ENCODE data around the gene SSNA1. TPM values are rescaled to one million over a fixed set of nuclear protein-coding genes. Genes with fewer than 3 reads are reported as not detected.
A peak's percentile ranks its signal among the peaks of the same experiment; 100 is the strongest.

SSNA1 gene
- total RNA-seq, 1 experiment from 2014 or later: 73.0 TPM

DNA sequence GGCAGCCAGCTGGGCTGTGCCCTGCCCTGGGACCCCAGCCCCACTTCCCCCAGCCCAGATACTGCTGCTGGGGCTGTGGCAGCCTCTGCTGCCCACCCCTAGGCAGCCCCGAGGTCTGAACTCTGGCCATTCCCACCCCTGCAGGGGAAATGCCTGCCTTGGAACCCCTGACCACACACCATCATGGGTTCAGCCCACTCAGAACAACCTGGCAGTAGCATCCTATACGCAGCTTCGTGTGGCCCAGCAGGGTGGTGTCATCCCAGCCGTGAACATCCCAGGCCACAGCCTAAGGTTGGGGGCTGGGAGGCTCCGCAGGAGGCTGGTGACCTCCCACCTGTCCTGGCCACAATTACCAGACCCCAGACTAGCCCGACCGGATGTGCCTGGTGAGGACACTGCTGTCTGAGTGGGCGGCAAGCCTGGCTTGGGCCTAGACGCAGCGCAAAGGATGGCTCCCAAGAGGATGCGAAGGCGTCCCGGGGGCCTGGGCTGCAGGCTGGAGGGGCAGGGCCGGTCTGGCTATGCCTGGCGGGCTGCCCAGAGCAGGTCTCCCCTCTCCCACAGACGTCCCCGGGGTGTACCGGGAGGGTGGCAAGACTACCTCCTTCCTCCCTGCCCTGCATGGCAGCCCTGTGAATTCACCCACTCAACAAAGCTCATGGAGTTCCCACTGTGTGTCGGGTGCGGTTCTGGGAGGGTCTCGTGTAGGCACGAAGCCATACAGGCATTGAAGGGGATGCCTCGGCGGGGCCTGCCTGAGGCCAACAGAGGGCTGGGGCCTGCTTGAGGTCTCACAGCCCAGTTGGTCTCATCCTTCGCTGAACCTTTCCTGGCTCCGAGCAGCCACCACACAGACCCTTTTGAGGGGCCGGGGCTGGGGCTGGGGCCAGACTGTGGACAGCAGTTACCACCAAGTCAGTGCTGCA is 40.8 kb downstream of the SSNA1 start:
- DNase-seq: no peak
- peaks cover 25% of the 10 kb centered on the region for H3K27me3 ChIP-seq
- H3K4me3 ChIP-seq: no peak overlapping the region
- no peaks in the 10 kb centered on the region for H3K36me3 ChIP-seq
- no peak overlapping the region for H3K27ac ChIP-seq
- H3K4me1 ChIP-seq: peaks cover 31% of the 10 kb centered on the region
- no peaks in the 10 kb centered on the region for H3K9me3 ChIP-seq (replicated peaks)

DNA sequence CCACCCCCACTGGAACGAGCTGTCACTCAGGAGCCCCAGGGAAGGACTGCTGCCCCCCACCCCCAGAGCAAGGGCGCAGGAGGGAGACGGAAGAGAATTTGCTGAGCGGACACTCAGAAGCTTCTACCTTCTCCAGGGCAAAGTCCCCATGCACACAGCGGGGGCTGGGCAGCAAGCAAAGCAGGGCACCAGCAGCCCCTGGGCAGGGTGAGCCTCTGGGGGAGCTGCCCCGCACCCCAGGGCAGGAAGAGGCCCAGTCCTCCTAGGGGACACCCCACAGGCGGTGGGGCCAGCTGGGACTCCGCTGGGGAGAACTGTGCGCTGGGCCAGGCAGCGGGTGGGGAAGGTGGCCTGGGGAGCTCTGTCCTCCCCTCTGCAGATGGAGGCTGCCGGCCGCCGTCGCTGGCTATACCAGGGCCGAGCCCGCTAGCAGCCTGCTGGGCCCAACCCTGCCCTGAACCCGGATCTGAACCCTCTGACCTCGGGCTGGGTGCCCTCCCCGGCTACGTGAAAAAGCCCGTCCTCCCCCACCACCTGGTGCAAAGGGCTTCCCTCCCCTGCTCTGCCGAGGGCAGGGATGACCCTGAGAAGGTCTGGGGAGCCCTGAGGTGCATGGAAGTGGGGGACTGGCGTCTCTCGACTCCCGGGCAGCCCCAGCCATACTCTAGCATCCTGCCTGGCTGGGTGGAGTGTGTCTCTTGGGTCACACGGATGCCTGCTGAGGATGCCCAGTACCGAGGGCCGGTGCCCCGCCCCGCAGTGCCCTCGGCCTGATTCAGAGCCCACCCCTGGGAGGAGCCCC is 41.6 kb downstream of the SSNA1 start:
- Histone ChIP-seq H3K36me3 (no peaks in the 10 kb centered on the region), H3K4me3 (no peak overlapping the region), H3K27me3 (peaks cover 25% of the 10 kb centered on the region), H3K9me3 (replicated peaks) (no peaks in the 10 kb centered on the region), H3K4me1 (peaks cover 22% of the 10 kb centered on the region; the same call in 1 of the 2 replicates), H3K27ac (no peak overlapping the region)
- no peak for DNase-seq

- Histone ChIP-seq H3K4me3 (no peak within 1 kb of the TSS), H3K27ac (no peak within 1 kb of the TSS), H3K27me3 (peaks cover 25% of the 10 kb centered on the region), H3K36me3 (no peaks in the 10 kb centered on the region), H3K4me1 (peaks cover 17% of the 10 kb centered on the region), H3K9me3 (replicated peaks) (no peaks in the 10 kb centered on the region)
- no peak for DNase-seq
Observed at GRCh38 chr9:137230705-137231371, 42.4 kb downstream of the SSNA1 start, which contains the start of gene SLC34A3. Gene SLC34A3 (plus strand): TSS chr9:137230901. CDS start chr9:137231703, 802 bp downstream.

- Histone ChIP-seq H3K9me3 (replicated peaks) (no peaks in the 10 kb centered on the region), H3K4me1 (peaks cover 17% of the 10 kb centered on the region), H3K27ac (no peak overlapping the region), H3K4me3 (no peak overlapping the region), H3K27me3 (peaks cover 25% of the 10 kb centered on the region), H3K36me3 (no peaks in the 10 kb centered on the region)
- no peak for DNase-seq
Observed at GRCh38 chr9:137231372-137232039, 43.0 kb downstream of the SSNA1 start.

DNA sequence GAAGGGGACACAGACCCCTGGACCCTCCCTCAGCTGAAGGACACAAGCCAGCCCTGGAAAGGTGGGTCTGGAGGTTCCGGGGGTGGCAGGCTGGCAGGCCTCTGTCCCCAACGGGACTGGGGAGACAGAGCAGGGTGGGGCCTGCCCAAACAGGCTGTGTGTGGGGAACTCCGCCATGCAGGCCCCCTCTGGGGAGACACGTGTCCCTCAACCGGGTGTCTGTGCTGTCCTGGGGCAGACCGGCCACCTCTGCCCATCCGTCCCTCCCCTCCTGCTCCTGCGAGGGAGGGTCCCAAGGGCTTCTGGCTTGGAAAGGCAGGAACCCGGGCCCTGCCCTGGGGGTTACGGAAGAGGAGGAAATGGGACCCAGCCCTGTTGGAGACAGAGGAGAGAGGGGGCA is 43.6 kb downstream of the SSNA1 start:
- Histone ChIP-seq H3K9me3 (replicated peaks) (no peaks in the 10 kb centered on the region), H3K36me3 (no peaks in the 10 kb centered on the region), H3K4me3 (no peak overlapping the region), H3K27me3 (peaks cover 25% of the 10 kb centered on the region), H3K4me1 (peaks cover 17% of the 10 kb centered on the region), H3K27ac (no peak overlapping the region)
- DNase-seq: no peak

DNA sequence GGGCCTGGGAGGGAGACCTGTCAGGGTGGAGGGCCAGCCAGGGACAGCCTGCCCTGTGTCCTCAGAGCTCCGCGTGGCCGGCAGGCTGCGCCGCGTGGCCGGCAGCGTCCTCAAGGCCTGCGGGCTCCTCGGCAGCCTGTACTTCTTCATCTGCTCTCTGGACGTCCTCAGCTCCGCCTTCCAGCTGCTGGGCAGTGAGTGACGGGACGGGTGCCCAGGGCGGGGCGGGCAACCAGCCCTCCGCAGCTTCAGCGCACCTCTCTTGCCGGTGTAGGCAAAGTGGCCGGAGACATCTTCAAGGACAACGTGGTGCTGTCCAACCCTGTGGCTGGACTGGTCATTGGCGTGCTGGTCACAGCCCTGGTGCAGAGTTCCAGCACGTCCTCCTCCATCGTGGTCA is 44.0 kb downstream of the SSNA1 start:
- H3K27me3 ChIP-seq: peaks cover 25% of the 10 kb centered on the region
- no peak overlapping the region for H3K4me3 ChIP-seq
- peaks cover 18% of the 10 kb centered on the region for H3K4me1 ChIP-seq
- H3K9me3 ChIP-seq (replicated peaks): no peaks in the 10 kb centered on the region
- H3K27ac ChIP-seq: no peak overlapping the region
- no peaks in the 10 kb centered on the region for H3K36me3 ChIP-seq
- no peak for DNase-seq

DNA sequence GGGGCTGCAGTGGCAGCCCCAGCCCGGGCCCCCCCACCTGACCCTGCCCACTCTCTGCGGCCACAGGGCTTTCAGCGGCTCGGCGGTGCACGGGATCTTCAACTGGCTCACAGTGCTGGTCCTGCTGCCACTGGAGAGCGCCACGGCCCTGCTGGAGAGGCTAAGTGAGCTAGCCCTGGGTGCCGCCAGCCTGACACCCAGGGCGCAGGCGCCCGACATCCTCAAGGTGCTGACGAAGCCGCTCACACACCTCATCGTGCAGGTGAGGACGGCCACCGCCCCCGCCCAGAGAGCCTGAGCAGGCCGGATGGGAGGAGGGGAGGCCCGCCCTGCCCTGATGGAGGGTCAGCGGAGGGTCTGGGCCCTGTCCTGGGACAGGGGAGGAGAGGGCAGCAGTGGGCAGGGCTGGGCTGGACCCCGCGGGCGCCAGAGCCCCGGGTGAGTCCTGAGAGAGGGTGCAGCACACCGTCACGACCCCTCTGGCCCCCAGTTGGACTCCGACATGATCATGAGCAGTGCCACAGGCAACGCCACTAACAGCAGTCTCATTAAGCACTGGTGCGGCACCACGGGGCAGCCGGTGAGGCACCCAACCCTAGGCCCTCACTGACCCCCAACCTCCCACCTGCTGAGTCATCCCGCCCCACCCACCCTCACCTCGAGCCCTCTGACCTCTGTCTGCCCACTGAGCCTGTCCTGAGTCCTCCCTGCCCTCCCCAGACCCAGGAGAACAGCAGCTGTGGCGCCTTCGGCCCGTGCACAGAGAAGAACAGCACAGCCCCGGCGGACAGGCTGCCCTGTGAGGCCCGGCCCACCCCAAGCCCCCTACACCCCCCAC is 44.9 kb downstream of the SSNA1 start:
- Histone ChIP-seq H3K4me1 (peaks cover 26% of the 10 kb centered on the region), H3K36me3 (no peaks in the 10 kb centered on the region), H3K9me3 (replicated peaks) (no peaks in the 10 kb centered on the region), H3K27me3 (peaks cover 22% of the 10 kb centered on the region), H3K4me3 (no peak overlapping the region), H3K27ac (no peak overlapping the region)
- no peak for DNase-seq

DNA sequence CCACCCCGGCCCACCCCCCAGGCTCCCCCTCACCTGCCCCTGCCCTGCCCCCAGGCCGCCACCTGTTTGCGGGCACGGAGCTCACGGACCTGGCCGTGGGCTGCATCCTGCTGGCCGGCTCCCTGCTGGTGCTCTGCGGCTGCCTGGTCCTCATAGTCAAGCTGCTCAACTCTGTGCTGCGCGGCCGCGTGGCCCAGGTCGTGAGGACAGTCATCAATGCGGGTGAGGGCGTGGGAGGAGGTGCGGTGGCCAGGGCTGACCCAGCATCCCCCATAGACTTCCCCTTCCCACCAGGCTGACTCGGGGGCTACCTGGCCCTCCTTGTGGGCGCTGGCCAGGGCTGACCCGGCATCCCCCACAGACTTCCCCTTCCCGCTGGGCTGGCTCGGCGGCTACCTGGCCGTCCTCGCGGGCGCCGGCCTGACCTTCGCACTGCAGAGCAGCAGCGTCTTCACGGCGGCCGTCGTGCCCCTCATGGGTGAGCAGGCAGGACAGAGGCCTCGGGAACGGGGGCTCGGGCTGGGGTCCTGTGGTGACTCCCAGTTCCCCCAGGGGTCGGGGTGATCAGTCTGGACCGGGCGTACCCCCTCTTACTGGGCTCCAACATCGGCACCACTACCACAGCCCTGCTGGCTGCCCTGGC is 45.7 kb downstream of the SSNA1 start:
- Histone ChIP-seq H3K27ac (no peak overlapping the region), H3K4me3 (no peak overlapping the region), H3K27me3 (peaks cover 14% of the 10 kb centered on the region), H3K9me3 (replicated peaks) (no peaks in the 10 kb centered on the region), H3K36me3 (no peaks in the 10 kb centered on the region), H3K4me1 (peaks cover 34% of the 10 kb centered on the region)
- no peak for DNase-seq

DNA sequence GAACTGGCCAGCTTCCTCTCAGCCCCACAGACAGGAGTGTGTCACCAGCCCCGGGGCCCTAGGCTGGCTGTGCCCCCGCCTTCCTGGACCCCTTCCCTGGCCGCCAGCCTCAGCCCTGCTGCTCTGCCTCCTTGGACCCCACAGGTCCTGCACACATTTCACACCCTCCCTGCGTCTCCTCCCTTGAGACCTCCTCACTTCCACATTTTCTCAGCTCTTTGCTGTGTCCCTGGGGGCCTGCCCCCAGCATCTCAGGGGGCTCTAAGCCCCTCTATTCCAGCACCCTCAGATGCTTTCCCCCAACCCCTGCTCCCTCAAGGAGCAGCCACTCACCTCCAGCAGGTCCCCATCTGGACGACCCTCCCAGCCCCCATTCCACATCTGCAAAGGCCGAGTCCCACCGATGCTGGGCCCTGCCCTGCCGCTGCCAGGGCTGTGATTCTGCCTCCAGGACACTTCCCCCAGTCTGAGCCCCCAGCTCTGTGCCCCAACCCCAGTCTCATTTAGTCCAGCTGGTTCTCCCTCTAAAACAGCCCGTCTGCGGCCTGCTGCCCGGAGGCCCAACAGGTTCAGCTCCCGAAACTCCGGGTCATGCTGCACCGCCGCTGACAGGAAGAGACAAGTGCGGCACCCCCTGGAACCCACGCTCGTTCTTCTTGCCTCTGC is 46.4 kb downstream of the SSNA1 start:
- Histone ChIP-seq H3K27ac (no peak overlapping the region), H3K27me3 (peaks cover 8% of the 10 kb centered on the region; the same call in 1 of the 2 replicates), H3K4me1 (peaks cover 35% of the 10 kb centered on the region), H3K36me3 (no peaks in the 10 kb centered on the region), H3K9me3 (replicated peaks) (no peaks in the 10 kb centered on the region), H3K4me3 (no peak overlapping the region)
- DNase-seq: no peak

- no peak overlapping the region for H3K4me3 ChIP-seq
- H3K4me1 ChIP-seq: peaks cover 35% of the 10 kb centered on the region
Observed at GRCh38 chr9:137235424-137236237, 47.2 kb downstream of the SSNA1 start.

GRCh38 chr9:137236238-137236935 is 47.9 kb downstream of the SSNA1 start:
- no peaks in the 10 kb centered on the region for H3K36me3 ChIP-seq
- no peak overlapping the region for H3K4me3 ChIP-seq
- peak; percentile 92 to 96 for DNase-seq
- no peaks in the 10 kb centered on the region for H3K9me3 ChIP-seq (replicated peaks)
- H3K27me3 ChIP-seq: no peaks in the 10 kb centered on the region; the same call in 1 of the 2 replicates
- peaks cover 35% of the 10 kb centered on the region for H3K4me1 ChIP-seq
- no peak overlapping the region; the same call in 1 of the 2 replicates for H3K27ac ChIP-seq

More at GRCh38 chr9:137235424-137236237, 47.2 kb downstream of the SSNA1 start:
- Histone ChIP-seq H3K27ac (no peak overlapping the region), H3K36me3 (no peaks in the 10 kb centered on the region), H3K9me3 (replicated peaks) (no peaks in the 10 kb centered on the region), H3K27me3 (peaks cover 1% of the 10 kb centered on the region; the same call in 1 of the 2 replicates)
- DNase-seq: no peak

All from SJCRH30 (cell line).